ENCODE measurements around the gene EGR2.

DNA sequence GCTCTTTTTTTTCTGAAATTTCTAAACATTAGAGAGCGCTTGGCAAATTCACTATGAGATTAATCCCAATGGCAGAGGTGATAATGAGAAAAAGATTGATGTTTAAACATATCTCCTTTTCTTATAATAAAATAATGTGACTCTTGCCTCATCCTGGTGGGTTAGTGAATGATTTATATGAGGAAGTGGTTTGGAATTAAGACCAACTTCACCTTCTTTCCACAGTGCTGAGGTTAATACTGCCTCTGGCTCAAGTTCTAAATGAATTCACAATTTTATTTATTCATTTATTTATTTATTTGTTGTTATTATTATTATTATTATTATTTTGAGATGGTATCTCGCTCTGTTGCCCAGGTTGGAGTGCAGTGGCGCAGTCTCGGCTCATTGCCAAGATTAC is 52.2 kb downstream of the EGR2 start:
- TF ChIP-seq, protein P1, sequence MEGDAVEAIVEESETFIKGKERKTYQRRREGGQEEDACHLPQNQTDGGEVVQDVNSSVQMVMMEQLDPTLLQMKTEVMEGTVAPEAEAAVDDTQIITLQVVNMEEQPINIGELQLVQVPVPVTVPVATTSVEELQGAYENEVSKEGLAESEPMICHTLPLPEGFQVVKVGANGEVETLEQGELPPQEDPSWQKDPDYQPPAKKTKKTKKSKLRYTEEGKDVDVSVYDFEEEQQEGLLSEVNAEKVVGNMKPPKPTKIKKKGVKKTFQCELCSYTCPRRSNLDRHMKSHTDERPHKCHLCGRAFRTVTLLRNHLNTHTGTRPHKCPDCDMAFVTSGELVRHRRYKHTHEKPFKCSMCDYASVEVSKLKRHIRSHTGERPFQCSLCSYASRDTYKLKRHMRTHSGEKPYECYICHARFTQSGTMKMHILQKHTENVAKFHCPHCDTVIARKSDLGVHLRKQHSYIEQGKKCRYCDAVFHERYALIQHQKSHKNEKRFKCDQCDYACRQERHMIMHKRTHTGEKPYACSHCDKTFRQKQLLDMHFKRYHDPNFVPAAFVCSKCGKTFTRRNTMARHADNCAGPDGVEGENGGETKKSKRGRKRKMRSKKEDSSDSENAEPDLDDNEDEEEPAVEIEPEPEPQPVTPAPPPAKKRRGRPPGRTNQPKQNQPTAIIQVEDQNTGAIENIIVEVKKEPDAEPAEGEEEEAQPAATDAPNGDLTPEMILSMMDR (IDR thresholded peaks at IDR 0.05): no peak
- TF ChIP-seq POLR2AphosphoS5 (IDR thresholded peaks at IDR 0.05): no peak

All from breast epithelium (tissue), 3 donors.